ENCODE measurements around the gene LRRC31.

The LRRC31 gene

GRCh38 chr3:169861871-169862270 lies 7.9 kb downstream of the LRRC31 start:
- DNase-seq: no peak

GRCh38 chr3:169857811-169858210 lies 11.9 kb downstream of the LRRC31 start:
- no peak for DNase-seq

- no peak for DNase-seq
Measured at GRCh38 chr3:169855514-169855913, 14.2 kb downstream of the LRRC31 start.

GRCh38 chr3:169850618-169851017 lies 19.1 kb downstream of the LRRC31 start:
- no peak for DNase-seq

- DNase-seq: no peak
Measured at GRCh38 chr3:169848741-169849140, 21.0 kb downstream of the LRRC31 start.

- peak; percentile 24 for DNase-seq
Measured at GRCh38 chr3:169847896-169848295, 21.8 kb downstream of the LRRC31 start.

- DNase-seq: no peak
Measured at GRCh38 chr3:169846458-169847193, 23.1 kb downstream of the LRRC31 start.

- no peak for DNase-seq
Measured at GRCh38 chr3:169842960-169843359, 26.8 kb downstream of the LRRC31 start.

- no peak for DNase-seq
Measured at GRCh38 chr3:169841171-169841570, 28.6 kb downstream of the LRRC31 start.

- DNase-seq: no peak
Measured at GRCh38 chr3:169838511-169839030, 31.2 kb downstream of the LRRC31 start.

- no peak for DNase-seq
Measured at GRCh38 chr3:169836942-169837275, 32.8 kb downstream of the LRRC31 start.

- no peak for DNase-seq
Measured at GRCh38 chr3:169836078-169836941, 33.4 kb downstream of the LRRC31 start.

GRCh38 chr3:169835533-169835932 lies 34.2 kb downstream of the LRRC31 start:
- no peak for DNase-seq

- DNase-seq: no peak
Measured at GRCh38 chr3:169827712-169828111, 42.0 kb downstream of the LRRC31 start.

GRCh38 chr3:169825316-169825715 lies 44.4 kb downstream of the LRRC31 start:
- no peak for DNase-seq

- peak; percentile 65 for DNase-seq
Measured at GRCh38 chr3:169822983-169823382, 46.8 kb downstream of the LRRC31 start.

- DNase-seq: peak; percentile 65
Measured at GRCh38 chr3:169822540-169822939, 47.2 kb downstream of the LRRC31 start.

GRCh38 chr3:169822091-169822490 lies 47.6 kb downstream of the LRRC31 start:
- peak; percentile 26 for DNase-seq

GRCh38 chr3:169818316-169818715 lies 51.4 kb downstream of the LRRC31 start:
- no peak for DNase-seq

- DNase-seq: no peak
Measured at GRCh38 chr3:169815590-169816150, 54.1 kb downstream of the LRRC31 start.

GRCh38 chr3:169813757-169814517 lies 55.8 kb downstream of the LRRC31 start:
- peak; percentile 33 for DNase-seq

- DNase-seq: no peak
Measured at GRCh38 chr3:169813278-169813677, 56.5 kb downstream of the LRRC31 start.
